Stimulated activated CD4-positive, alpha-beta T cell treated with anti-CD3 and anti-CD28 coated beads, Interleukin-15, amount 100 ng/mL, for 1 hour (primary cell): Measurements from ENCODE around the gene VWA3A.
A peak's percentile ranks its signal among the peaks of the same experiment; 100 is the strongest.
"Not testable (repeated sequence)": the region's sequence is repeated elsewhere in the genome, so short reads cannot be mapped to it uniquely, and the experiment has no call there.

Experiments
- DNase-seq, 2 donors: peaks; one replicate each; pipeline ENCODE4 v3.0.0-alpha.2; 2020; ENCODE audit warnings: low read depth in 1 of 2, low spot score in 1 of 2

The VWA3A gene

GRCh38 chr16:22092143-22092933, at the start of gene VWA3A:
TSS of gene VWA3A (plus strand) at chr16:22092541. CDS start at chr16:22092638, 97 bp downstream.
- DNase-seq: no peak

GRCh38 chr16:22043882-22044281, 48.5 kb upstream of the VWA3A start:
- not testable (repeated sequence) for DNase-seq

GRCh38 chr16:22045888-22046287, 46.5 kb upstream of the VWA3A start:
- DNase-seq: not testable (repeated sequence)

- DNase-seq: no peak
Measured at GRCh38 chr16:22050963-22051362, 41.4 kb upstream of the VWA3A start.

GRCh38 chr16:22052980-22053379, 39.4 kb upstream of the VWA3A start:
- DNase-seq: no peak

- no peak for DNase-seq
Measured at GRCh38 chr16:22053921-22054341, 38.4 kb upstream of the VWA3A start.

GRCh38 chr16:22054847-22055590, 37.3 kb upstream of the VWA3A start:
- DNase-seq: no peak

GRCh38 chr16:22055881-22056280, 36.5 kb upstream of the VWA3A start:
- DNase-seq: no peak

- no peak for DNase-seq
Measured at GRCh38 chr16:22063888-22064467, 28.4 kb upstream of the VWA3A start.

- DNase-seq: no peak
Measured at GRCh38 chr16:22065252-22065651, 27.1 kb upstream of the VWA3A start.

- DNase-seq: no peak
Measured at GRCh38 chr16:22070361-22071330, 21.7 kb upstream of the VWA3A start.

- no peak for DNase-seq
Measured at GRCh38 chr16:22071331-22071910, 20.9 kb upstream of the VWA3A start.

GRCh38 chr16:22073350-22073749, 19.0 kb upstream of the VWA3A start:
- no peak for DNase-seq

GRCh38 chr16:22075043-22075757, 17.1 kb upstream of the VWA3A start:
- no peak for DNase-seq

GRCh38 chr16:22075776-22076175, 16.6 kb upstream of the VWA3A start:
- no peak for DNase-seq

GRCh38 chr16:22077700-22078313, 14.5 kb upstream of the VWA3A start:
- DNase-seq: peak; percentile 48 to 53

- DNase-seq: no peak
Measured at GRCh38 chr16:22078656-22079055, 13.7 kb upstream of the VWA3A start.

GRCh38 chr16:22081050-22081449, 11.3 kb upstream of the VWA3A start:
- no peak for DNase-seq

- DNase-seq: no peak
Measured at GRCh38 chr16:22086440-22086839, 5.9 kb upstream of the VWA3A start.
